ENCODE results near the gene TTBK1. TPM values are rescaled to one million over a fixed set of nuclear protein-coding genes. Genes with fewer than 3 reads are reported as not detected.
A peak's percentile ranks its signal among the peaks of the same experiment; 100 is the strongest.

TTBK1 gene
- total RNA-seq, 1 experiment from 2014 or later, result not detected

DNA sequence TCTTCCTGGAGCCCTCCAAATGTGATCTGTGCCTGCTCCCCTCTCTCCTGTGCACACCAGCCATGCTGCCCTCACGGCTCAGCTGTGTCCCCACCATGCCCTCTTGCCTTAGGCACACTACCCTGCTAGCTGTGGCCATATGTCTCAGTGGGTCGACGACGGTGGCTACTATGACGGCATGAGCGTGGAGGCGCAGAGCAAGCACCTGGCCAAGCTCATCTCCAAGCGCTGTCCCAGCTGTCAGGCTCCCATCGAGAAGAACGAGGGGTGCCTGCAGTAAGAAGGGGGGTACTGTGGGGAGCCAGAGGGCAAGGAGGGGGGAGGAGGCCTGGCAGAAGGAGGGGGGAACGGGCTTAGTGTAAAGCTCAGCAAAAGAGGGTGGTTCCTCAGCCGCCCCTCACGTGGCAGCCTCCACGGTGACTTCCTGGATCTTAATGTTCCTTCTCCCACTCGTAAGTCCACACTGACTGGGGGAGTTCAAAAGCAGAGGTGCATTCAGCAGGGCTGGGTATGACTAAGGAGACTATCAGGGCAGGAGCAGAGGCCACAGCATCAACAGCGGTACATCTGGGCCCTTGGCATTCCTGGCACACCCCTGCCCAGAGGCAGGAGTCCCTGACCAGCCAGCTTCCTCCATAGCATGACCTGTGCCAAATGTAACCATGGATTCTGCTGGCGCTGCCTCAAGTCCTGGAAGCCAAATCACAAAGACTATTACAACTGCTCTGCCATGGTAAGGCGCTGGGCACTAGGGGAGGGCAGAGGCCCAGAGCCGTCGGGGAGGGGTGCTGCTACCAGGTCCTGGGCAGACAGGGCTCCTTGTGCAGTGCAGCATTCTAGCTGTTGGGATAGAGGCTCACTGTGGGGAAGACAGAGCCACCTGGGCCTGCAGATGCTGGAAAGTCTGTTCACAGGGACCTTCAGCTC, 22.0 kb upstream of the TTBK1 start:
- Mint-ChIP-seq H3K4me1 (ENCODE audit: insufficient read depth, unreplicated experiment) (peaks cover 18% of the 10 kb centered on the region), H3K4me3 (ENCODE audit: unreplicated experiment) (no peak overlapping the region), H3K27ac (ENCODE audit: low read depth, unreplicated experiment) (peak overlapping the region; percentile 75), H3K36me3 (ENCODE audit: insufficient read depth, unreplicated experiment) (peaks cover 46% of the 10 kb centered on the region), H3K9me3 (ENCODE audit: unreplicated experiment) (no peaks in the 10 kb centered on the region), H3K27me3 (ENCODE audit: insufficient read depth, unreplicated experiment) (no peaks in the 10 kb centered on the region)
- peak; percentile 65 for DNase-seq (ENCODE audit: unreplicated experiment)
- no TSS peak for BruUV-seq (replicated peaks)
- CTCF ChIA-PET, result interaction anchor here (0.6 to 1.3 kb wide), 2 partner anchors 8 to 12 kb away, joined by 3 to 7 read pairs; partner anchors contain the start of gene DNPH1
- POLR2A ChIA-PET, result interaction anchor here (0.6 to 1.5 kb wide), 4 partner anchors 7 to 162 kb away, joined by 3 to 6 read pairs (median 4); partner anchors contain the start of genes DNPH1, KLC4, MRPL2 and SRF
- TF ChIP-seq, protein P1, sequence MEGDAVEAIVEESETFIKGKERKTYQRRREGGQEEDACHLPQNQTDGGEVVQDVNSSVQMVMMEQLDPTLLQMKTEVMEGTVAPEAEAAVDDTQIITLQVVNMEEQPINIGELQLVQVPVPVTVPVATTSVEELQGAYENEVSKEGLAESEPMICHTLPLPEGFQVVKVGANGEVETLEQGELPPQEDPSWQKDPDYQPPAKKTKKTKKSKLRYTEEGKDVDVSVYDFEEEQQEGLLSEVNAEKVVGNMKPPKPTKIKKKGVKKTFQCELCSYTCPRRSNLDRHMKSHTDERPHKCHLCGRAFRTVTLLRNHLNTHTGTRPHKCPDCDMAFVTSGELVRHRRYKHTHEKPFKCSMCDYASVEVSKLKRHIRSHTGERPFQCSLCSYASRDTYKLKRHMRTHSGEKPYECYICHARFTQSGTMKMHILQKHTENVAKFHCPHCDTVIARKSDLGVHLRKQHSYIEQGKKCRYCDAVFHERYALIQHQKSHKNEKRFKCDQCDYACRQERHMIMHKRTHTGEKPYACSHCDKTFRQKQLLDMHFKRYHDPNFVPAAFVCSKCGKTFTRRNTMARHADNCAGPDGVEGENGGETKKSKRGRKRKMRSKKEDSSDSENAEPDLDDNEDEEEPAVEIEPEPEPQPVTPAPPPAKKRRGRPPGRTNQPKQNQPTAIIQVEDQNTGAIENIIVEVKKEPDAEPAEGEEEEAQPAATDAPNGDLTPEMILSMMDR (IDR thresholded peaks at IDR 0.05; ENCODE audit: unreplicated experiment), result no peak
- intact Hi-C loops (cut with micrococcal nuclease), result no loop called here

DNA sequence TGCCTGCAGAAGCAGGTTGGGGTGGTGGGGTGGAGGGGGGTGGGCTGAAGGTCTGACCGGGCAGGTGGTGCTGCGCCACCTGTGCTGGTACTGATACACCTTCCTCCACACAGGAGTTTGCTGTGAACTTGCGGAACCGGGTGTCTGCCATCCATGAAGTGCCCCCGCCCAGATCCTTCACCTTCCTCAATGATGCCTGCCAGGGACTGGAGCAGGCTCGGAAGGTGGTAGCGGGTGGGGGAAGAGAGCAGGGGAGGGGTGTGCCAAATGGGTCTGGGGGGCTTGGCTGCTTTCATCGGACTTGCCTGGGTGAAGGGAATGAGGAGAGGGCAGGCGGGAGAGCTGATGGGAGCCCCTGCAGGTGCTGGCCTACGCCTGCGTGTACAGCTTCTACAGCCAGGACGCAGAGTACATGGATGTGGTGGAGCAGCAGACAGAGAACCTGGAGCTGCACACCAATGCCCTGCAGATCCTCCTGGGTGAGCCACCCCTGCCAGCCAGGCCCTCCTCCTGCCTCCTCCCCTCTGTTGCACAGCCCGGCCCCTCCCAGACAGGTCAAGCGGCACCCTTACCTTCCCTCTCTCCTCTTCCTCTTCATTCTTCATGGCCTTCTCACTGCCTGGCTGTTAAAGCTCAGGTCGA, 20.7 kb upstream of the TTBK1 start:
- Mint-ChIP-seq H3K27me3 (ENCODE audit: insufficient read depth, unreplicated experiment) (no peaks in the 10 kb centered on the region), H3K4me1 (ENCODE audit: insufficient read depth, unreplicated experiment) (peaks cover 18% of the 10 kb centered on the region), H3K27ac (ENCODE audit: low read depth, unreplicated experiment) (no peak overlapping the region), H3K4me3 (ENCODE audit: unreplicated experiment) (no peak overlapping the region), H3K9me3 (ENCODE audit: unreplicated experiment) (no peaks in the 10 kb centered on the region), H3K36me3 (ENCODE audit: insufficient read depth, unreplicated experiment) (peaks cover 45% of the 10 kb centered on the region)
- TF ChIP-seq, protein P1 (IDR thresholded peaks at IDR 0.05; ENCODE audit: unreplicated experiment), result no peak
- DNase-seq (ENCODE audit: unreplicated experiment), result no peak
- CTCF ChIA-PET, result interaction anchor here (0.6 kb wide), 1 partner anchor 11 kb away, joined by 3 read pairs; no protein-coding TSS in a partner anchor
- intact Hi-C loops (cut with micrococcal nuclease), result no loop called here
- POLR2A ChIA-PET, result interaction anchor here (0.5 to 0.9 kb wide), 2 partner anchors 15 to 163 kb away, joined by 3 read pairs; partner anchors contain the start of genes KLC4 and MRPL2
- no TSS peak for BruUV-seq (replicated peaks)

DNA sequence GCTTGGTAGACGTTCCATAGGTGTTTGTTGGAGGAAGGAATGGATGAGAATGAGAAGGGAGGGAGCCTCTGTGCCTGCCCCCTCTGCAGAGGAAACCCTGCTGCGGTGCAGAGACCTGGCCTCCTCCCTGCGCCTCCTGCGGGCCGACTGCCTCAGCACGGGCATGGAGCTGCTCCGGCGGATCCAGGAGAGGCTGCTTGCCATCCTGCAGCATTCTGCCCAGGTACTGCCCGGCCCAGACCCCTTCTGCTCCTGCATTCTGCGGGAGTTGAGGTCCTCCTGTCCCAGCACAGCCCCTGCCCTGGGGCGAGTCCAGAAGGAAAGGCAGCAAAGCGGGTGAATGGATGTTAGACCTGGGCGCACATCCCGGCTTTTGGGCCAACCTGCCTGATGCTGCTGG, 20.1 kb upstream of the TTBK1 start:
- intact Hi-C loops (cut with micrococcal nuclease), result no loop called here
- BruUV-seq (replicated peaks), result no TSS peak
- TF ChIP-seq, protein P1 (IDR thresholded peaks at IDR 0.05; ENCODE audit: unreplicated experiment), result no peak
- ChIA-PET CTCF (no interaction called here), POLR2A (interaction anchor here (0.6 to 0.9 kb wide), 2 partner anchors 15 to 33 kb away, joined by 3 read pairs; no protein-coding TSS in a partner anchor)
- Mint-ChIP-seq H3K4me1 (ENCODE audit: insufficient read depth, unreplicated experiment) (peaks cover 18% of the 10 kb centered on the region), H3K27me3 (ENCODE audit: insufficient read depth, unreplicated experiment) (no peaks in the 10 kb centered on the region), H3K27ac (ENCODE audit: low read depth, unreplicated experiment) (no peak overlapping the region), H3K4me3 (ENCODE audit: unreplicated experiment) (no peak overlapping the region), H3K36me3 (ENCODE audit: insufficient read depth, unreplicated experiment) (peaks cover 38% of the 10 kb centered on the region), H3K9me3 (ENCODE audit: unreplicated experiment) (no peaks in the 10 kb centered on the region)
- DNase-seq (ENCODE audit: unreplicated experiment), result no peak
